PC-9 (cell line): ENCODE results near the gene B3GLCT.

ENCODE experiments used
- CTCF ChIP-seq: fragments of 200-600 bp; sonication (generic); conservative IDR thresholded peaks from 2 replicates; pipeline ENCODE4 v1.6.1; 2017; ENCODE audit warnings: mixed run types, antibody characterized with exemption, mild to moderate bottlenecking, moderate library complexity
- EZH2 ChIP-seq: fragments of 200-600 bp; sonication (generic); IDR thresholded peaks from 2 replicates; pipeline ENCODE4 v1.8.0; 2017; ENCODE audit warnings: antibody characterized with exemption, low read depth

DNA sequence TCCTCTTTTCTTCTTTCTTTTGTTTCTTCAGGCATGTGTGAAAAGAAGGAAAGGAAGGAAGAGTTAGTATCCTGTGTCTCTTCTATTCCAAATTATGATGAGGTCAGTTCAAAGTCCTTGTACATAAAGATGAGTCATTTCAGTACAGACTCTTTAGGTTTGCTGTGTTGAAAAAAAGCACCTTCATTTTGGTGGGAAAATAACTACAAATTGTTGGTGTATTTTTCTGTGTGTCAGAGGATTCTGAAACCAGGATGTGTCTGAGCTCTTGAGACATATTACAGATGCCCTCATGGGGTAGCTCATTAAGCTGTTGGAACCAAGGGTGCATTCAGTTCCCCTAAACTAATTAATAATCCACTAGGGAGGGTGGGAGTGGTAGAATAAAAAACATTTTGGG, 32.3 kb upstream of the B3GLCT start:
- no peak for TF ChIP-seq EZH2
- TF ChIP-seq CTCF: no peak
